NCI-H146 (cell line): ENCODE data around the gene LUZP2.
"Not testable (repeated sequence)": the region's sequence is repeated elsewhere in the genome, so short reads cannot be mapped to it uniquely, and the experiment has no call there.

Experiments used
- DNase-seq: peaks from one replicate; lab custom pipeline; 2025; lab: John Stamatoyannopoulos, UW

The LUZP2 gene

DNA sequence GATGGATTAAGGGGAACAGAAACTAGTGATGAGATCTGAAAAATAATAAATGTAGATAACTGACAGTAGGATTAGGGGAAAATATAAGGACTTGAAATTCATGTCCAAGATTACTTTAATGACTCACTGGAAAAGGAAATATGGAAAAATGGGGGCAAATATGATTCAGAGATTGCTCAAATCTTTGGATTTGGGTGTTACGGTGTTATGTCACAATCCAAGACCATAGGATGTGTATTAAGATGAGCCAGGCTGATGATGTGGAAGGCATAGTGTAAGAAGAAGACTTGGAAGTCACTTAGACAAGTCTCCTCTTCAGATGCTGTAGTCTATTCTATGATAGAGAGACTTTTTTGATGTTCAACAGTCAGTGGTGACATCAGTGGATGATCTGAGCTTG is 323.7 kb downstream of the LUZP2 start:
- no peak for DNase-seq

- no peak for DNase-seq
Observed at GRCh38 chr11:24828938-24829605, 332.2 kb downstream of the LUZP2 start.

GRCh38 chr11:24833573-24833972 is 336.7 kb downstream of the LUZP2 start:
- no peak for DNase-seq

GRCh38 chr11:24837112-24837511 is 340.3 kb downstream of the LUZP2 start:
- DNase-seq: no peak

GRCh38 chr11:24842308-24842707 is 345.5 kb downstream of the LUZP2 start:
- DNase-seq: no peak

- DNase-seq: no peak
Observed at GRCh38 chr11:24844406-24844805, 347.6 kb downstream of the LUZP2 start.

GRCh38 chr11:24848857-24849256 is 352.0 kb downstream of the LUZP2 start:
- DNase-seq: no peak

- DNase-seq: no peak
Observed at GRCh38 chr11:24855951-24856350, 359.1 kb downstream of the LUZP2 start.

DNA sequence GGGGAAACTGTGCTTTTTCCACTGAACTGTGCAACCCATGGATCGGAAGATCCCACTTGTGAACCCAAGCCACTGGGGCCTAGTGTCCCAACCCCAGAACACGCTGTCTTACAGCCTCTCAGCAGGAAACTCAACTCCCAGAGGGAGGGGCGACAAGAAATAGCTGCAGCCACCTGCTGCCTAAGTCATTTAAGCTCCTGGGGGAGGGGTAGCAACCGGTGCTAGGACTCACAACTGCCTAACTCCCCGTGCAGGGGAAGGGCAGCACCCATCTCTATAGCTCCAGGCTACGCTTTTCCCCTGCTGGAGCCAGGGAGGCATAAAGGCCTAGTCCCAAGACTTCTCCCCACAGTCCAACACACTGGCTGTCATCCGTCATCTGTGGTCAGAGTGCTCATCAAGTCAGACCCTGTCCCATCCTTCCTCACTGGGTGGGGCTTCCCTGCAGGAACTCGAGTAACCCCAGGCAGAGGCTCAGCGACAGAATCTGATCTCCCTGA is 363.0 kb downstream of the LUZP2 start:
- no peak for DNase-seq

DNA sequence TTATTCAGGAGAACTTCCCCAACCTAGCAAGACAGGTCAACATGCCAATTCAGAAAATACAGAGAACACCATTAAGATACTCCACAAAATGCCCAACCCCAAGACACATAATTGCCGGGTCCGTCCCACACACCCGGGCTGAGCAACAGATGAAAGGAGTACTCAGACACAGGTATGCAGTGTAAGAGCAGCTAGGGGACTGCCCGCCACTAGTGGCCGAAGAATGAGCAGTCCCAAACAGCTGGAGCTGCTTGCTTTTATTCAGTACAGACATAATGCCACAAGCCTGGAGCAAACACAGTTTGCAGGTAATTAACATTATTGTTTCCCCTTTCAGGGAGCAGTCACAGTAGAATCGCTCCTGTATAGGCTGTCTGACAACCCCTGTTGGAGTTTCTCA is 364.6 kb downstream of the LUZP2 start:
- DNase-seq: no peak

DNA sequence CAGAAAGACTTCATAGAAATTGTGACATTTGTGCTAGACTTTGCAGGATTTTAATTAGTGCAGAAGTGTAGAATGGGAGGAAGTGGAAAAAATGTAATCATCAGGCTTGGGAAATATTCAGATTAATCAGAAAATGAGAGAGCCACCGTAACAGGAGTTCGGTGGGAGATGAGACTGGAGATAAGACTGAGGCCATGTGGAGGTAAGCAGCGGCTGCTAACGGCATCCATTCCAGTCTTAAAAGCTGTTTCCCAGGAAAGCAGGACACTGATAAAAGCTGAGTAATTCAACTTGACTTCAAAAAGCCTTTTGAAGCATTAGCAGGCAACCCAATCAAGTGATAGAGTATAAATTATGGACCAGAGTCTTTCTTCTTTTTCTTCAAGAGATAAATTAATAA is 369.9 kb downstream of the LUZP2 start:
- no peak for DNase-seq

- DNase-seq: no peak
Observed at GRCh38 chr11:24870048-24870447, 373.2 kb downstream of the LUZP2 start.

DNA sequence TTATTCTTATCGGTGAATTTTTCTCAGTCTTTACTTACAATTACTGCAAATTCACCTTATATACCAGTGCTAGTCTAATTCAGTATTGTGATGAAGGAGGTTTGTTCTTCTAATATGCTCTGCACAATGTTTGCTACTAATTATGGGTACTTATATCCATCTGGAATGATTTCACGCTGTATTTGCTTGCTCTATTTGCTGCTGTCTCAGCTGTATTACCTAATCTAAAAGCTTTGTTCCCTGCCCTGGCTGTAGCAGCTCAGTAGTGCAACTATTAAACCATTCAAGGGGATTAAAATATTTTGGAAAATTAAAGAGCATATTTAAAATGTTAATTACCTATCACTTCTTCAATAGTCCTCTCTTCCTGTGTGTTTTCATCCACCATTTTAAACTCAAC is 375.3 kb downstream of the LUZP2 start:
- no peak for DNase-seq

DNA sequence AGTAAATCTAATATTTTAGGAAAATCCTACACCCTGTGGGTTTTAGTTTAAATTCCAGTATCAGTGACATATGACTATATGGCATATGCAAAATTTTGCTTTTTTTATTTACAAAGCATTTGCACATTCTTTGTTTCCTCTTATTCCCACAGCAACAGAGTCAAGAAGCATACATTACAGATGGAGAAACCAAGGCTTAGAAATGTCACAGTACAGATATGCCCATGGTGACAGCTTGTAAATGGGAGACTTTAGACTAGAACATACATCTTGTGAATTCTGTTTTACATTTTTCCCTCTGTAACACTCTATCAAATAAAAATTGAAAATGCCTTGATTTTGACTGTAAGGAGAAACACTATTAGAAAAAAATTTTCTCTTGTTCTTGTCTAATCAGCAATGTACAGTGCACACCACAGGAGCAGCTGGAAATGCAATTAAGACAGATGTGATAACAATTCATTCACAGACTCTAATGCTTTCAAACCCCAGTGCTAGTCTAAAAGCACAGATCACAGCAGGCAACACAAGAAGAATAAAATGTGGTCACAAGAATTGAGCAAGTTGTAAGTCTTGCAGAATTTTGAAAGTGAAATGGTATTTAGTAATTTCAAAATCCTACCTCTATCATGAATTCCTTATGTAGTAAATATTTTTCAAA is 375.9 kb downstream of the LUZP2 start:
- no peak for DNase-seq

GRCh38 chr11:24880962-24881361 is 384.1 kb downstream of the LUZP2 start:
- no peak for DNase-seq

- DNase-seq: peak; percentile 4
Observed at GRCh38 chr11:24885580-24886173, 388.8 kb downstream of the LUZP2 start.

DNA sequence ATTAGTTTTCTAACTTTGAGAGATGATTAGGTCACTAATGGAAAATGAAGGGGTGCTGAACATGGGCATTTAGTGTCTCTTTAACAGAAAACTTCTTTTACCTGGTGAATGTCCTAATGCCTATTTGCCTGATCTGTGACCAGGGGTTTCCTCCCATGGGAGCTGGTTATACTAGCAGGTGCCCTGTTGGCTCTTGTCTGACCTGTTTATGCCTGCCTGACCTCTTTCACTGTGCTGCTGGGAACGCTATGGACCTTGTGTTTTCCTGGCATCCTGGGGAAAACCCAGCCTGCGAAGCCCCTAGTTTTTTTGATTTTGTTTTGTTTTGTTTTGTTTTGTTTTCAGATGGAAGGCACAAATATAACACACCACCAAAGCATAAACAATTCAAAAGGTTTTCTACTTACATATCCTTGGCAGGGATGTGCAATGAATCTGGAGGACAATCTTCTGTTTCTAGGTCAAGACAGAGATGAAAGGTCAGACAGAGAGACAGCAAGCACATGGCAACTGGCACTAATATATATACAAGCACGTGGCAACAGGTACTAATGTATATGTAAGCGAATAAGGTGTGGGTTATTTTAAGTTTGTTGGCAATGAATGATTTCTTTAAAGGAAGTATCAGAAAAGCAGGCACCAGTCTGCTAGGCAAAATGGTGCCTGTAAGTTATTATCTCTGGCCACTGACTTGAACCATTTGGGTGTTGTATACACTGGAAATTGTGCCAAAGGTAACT is 390.2 kb downstream of the LUZP2 start:
- DNase-seq: no peak

DNA sequence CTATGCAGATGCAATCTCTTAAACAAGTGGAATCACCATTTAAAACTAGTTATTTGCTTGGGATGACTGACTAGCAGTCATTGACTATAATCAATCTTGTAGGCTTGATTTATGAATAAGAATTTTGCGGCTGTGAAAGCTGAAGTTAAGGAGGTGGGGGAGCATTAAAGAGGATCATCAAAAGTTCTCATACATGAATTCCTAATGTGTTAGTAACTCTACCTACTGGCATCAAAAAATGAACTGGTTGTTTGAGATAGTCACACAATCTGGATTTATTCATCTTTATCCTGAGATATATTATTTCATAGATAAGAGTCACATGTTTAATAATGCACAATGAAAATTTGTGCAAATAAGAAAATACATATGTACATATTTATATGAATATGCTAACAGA is 393.6 kb downstream of the LUZP2 start:
- no peak for DNase-seq

GRCh38 chr11:24891845-24892492 is 395.1 kb downstream of the LUZP2 start:
- not testable (repeated sequence) for DNase-seq

GRCh38 chr11:24896118-24896835 is 399.4 kb downstream of the LUZP2 start:
- DNase-seq: no peak

GRCh38 chr11:24900514-24900913 is 403.7 kb downstream of the LUZP2 start:
- no peak for DNase-seq
